ENCODE data around the gene KCNAB2. TPM values are rescaled to one million over a fixed set of nuclear protein-coding genes. Genes with fewer than 3 reads are reported as not detected.

Gene KCNAB2
- total RNA-seq, 1 experiment from 2014 or later: 11.0 TPM

DNA sequence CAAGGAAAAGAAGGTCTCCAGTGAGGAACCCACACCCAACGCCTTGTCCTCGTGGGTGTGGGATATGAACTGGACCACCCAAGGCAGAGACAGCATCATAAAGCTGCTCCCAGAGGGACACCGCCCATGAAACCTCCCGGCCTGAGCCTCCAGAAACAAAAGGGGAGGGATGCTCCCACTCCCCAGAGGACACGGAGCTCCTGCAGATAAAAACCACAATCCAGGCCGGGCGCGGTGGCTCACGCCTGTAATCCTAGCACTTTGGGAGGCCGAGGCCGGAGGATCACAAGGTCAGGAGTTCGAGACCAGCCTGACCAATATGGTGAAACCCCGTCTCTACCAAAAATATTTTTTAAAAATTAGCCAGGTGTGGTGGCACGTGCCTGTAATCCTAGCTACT, 68.1 kb downstream of the KCNAB2 start:
- H3K27me3 Mint-ChIP-seq (ENCODE audit: insufficient read depth, unreplicated experiment): peaks cover 5% of the 10 kb centered on the region
- Histone ChIP-seq H3K36me3 (ENCODE audit: control insufficient read depth, insufficient read depth, low read length) (no peaks in the 10 kb centered on the region), H3K4me3 (ENCODE audit: low read depth, low read length) (no peak overlapping the region), H3K9me3 (no peaks in the 10 kb centered on the region), H3K27me3 (replicated peaks; ENCODE audit: control insufficient read depth, insufficient read depth, low read length) (no peaks in the 10 kb centered on the region), H3K4me1 (no peaks in the 10 kb centered on the region)
- CTCF ChIA-PET: no interaction called here
- no peak overlapping the region for H3K4me3 Mint-ChIP-seq (ENCODE audit: unreplicated experiment)
- H3K9me3 Mint-ChIP-seq (ENCODE audit: unreplicated experiment): peaks cover 13% of the 10 kb centered on the region
- H3K27ac Mint-ChIP-seq (ENCODE audit: unreplicated experiment): no peak overlapping the region
- H3K36me3 Mint-ChIP-seq (ENCODE audit: insufficient read depth, unreplicated experiment): no peaks in the 10 kb centered on the region
- POLR2A ChIA-PET: no interaction called here
- intact Hi-C loops (cut with micrococcal nuclease; ENCODE audit: unreplicated experiment): no loop called here
- no peak for DNase-seq
- H3K4me1 Mint-ChIP-seq (ENCODE audit: low read depth, unreplicated experiment): no peaks in the 10 kb centered on the region
- no peak for TF ChIP-seq CTCF (IDR thresholded peaks at IDR 0.05; ENCODE audit: insufficient read depth in 1 of 2, low read depth in 1 of 2, low read length in 1 of 2, severe bottlenecking in 1 of 2, unreplicated experiment in 1 of 2)
- no TSS peak for BruUV-seq (replicated peaks)

DNA sequence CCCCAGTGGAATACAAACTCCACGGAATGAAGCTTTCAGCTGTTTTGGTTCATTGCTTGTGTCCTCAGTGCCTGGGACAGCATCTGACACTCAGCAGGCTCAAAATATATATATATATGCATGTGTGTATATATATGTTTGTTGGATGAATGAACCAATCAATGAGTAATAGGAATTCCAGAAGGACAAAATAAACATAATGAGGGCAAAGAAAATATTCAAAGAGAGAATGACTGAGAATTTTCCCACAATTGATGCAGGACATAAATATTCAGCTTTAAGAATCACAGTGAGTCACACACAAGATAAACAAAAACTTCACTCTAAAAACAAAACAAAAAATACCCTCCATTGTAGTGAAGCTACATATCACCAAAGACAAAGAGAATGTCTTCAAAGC, 70.4 kb downstream of the KCNAB2 start:
- H3K9me3 Mint-ChIP-seq (ENCODE audit: unreplicated experiment): peaks cover 13% of the 10 kb centered on the region
- H3K36me3 ChIP-seq (ENCODE audit: control insufficient read depth, insufficient read depth, low read length): no peaks in the 10 kb centered on the region
- no peaks in the 10 kb centered on the region for H3K36me3 Mint-ChIP-seq (ENCODE audit: insufficient read depth, unreplicated experiment)
- peaks cover 5% of the 10 kb centered on the region for H3K27me3 Mint-ChIP-seq (ENCODE audit: insufficient read depth, unreplicated experiment)
- intact Hi-C loops (cut with micrococcal nuclease; ENCODE audit: unreplicated experiment): no loop called here
- no peaks in the 10 kb centered on the region for H3K4me1 Mint-ChIP-seq (ENCODE audit: low read depth, unreplicated experiment)
- H3K27me3 ChIP-seq (replicated peaks; ENCODE audit: control insufficient read depth, insufficient read depth, low read length): no peaks in the 10 kb centered on the region
- no peak overlapping the region for H3K4me3 ChIP-seq (ENCODE audit: low read depth, low read length)
- DNase-seq: no peak
- no peaks in the 10 kb centered on the region for H3K9me3 ChIP-seq
- no peak overlapping the region for H3K27ac Mint-ChIP-seq (ENCODE audit: unreplicated experiment)
- no peaks in the 10 kb centered on the region for H3K4me1 ChIP-seq
- CTCF ChIA-PET: no interaction called here
- POLR2A ChIA-PET: no interaction called here
- no peak overlapping the region for H3K4me3 Mint-ChIP-seq (ENCODE audit: unreplicated experiment)
- no TSS peak for BruUV-seq (replicated peaks)
- no peak for TF ChIP-seq CTCF (IDR thresholded peaks at IDR 0.05; ENCODE audit: insufficient read depth in 1 of 2, low read depth in 1 of 2, low read length in 1 of 2, severe bottlenecking in 1 of 2, unreplicated experiment in 1 of 2)

- H3K9me3 ChIP-seq: no peaks in the 10 kb centered on the region
- no peak for TF ChIP-seq CTCF (IDR thresholded peaks at IDR 0.05; ENCODE audit: insufficient read depth in 1 of 2, low read depth in 1 of 2, low read length in 1 of 2, severe bottlenecking in 1 of 2, unreplicated experiment in 1 of 2)
- CTCF ChIA-PET: no interaction called here
- H3K4me1 ChIP-seq: no peaks in the 10 kb centered on the region
- peaks cover 13% of the 10 kb centered on the region for H3K9me3 Mint-ChIP-seq (ENCODE audit: unreplicated experiment)
- no peak overlapping the region for H3K4me3 Mint-ChIP-seq (ENCODE audit: unreplicated experiment)
- H3K4me1 Mint-ChIP-seq (ENCODE audit: low read depth, unreplicated experiment): no peaks in the 10 kb centered on the region
- no TSS peak for BruUV-seq (replicated peaks)
- H3K36me3 Mint-ChIP-seq (ENCODE audit: insufficient read depth, unreplicated experiment): no peaks in the 10 kb centered on the region
- POLR2A ChIA-PET: no interaction called here
- H3K27ac Mint-ChIP-seq (ENCODE audit: unreplicated experiment): no peak overlapping the region
- H3K36me3 ChIP-seq (ENCODE audit: control insufficient read depth, insufficient read depth, low read length): no peaks in the 10 kb centered on the region
- H3K4me3 ChIP-seq (ENCODE audit: low read depth, low read length): no peak overlapping the region
- no peak for DNase-seq
- H3K27me3 ChIP-seq (replicated peaks; ENCODE audit: control insufficient read depth, insufficient read depth, low read length): no peaks in the 10 kb centered on the region
- intact Hi-C loops (cut with micrococcal nuclease; ENCODE audit: unreplicated experiment): no loop called here
- peaks cover 5% of the 10 kb centered on the region for H3K27me3 Mint-ChIP-seq (ENCODE audit: insufficient read depth, unreplicated experiment)
Measured at GRCh38 chr1:6117064-6117463, 71.4 kb downstream of the KCNAB2 start.
